Measurements from ENCODE around the gene SLC4A8. TPM values are rescaled to one million over a fixed set of nuclear protein-coding genes. Genes with fewer than 3 reads are reported as not detected.

The SLC4A8 gene
- total RNA-seq, 1 experiment from 2014 or later = 3.0 TPM

- POLR2A ChIA-PET (ENCODE audit: unreplicated experiment) = interaction anchor here (0.6 kb wide), 1 partner anchor 157 kb away, joined by 3 read pairs; the partner anchor contains the start of gene DAZAP2
- no peak for TF ChIP-seq EZH2 (IDR thresholded peaks at IDR 0.05; ENCODE audit: low read depth)
- TF ChIP-seq, protein P1, sequence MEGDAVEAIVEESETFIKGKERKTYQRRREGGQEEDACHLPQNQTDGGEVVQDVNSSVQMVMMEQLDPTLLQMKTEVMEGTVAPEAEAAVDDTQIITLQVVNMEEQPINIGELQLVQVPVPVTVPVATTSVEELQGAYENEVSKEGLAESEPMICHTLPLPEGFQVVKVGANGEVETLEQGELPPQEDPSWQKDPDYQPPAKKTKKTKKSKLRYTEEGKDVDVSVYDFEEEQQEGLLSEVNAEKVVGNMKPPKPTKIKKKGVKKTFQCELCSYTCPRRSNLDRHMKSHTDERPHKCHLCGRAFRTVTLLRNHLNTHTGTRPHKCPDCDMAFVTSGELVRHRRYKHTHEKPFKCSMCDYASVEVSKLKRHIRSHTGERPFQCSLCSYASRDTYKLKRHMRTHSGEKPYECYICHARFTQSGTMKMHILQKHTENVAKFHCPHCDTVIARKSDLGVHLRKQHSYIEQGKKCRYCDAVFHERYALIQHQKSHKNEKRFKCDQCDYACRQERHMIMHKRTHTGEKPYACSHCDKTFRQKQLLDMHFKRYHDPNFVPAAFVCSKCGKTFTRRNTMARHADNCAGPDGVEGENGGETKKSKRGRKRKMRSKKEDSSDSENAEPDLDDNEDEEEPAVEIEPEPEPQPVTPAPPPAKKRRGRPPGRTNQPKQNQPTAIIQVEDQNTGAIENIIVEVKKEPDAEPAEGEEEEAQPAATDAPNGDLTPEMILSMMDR (conservative IDR thresholded peaks at IDR 0.05) = no peak
- no peak overlapping the region for H3K4me2 ChIP-seq
Measured at GRCh38 chr12:51395283-51396230, 29.1 kb upstream of the SLC4A8 start.

DNA sequence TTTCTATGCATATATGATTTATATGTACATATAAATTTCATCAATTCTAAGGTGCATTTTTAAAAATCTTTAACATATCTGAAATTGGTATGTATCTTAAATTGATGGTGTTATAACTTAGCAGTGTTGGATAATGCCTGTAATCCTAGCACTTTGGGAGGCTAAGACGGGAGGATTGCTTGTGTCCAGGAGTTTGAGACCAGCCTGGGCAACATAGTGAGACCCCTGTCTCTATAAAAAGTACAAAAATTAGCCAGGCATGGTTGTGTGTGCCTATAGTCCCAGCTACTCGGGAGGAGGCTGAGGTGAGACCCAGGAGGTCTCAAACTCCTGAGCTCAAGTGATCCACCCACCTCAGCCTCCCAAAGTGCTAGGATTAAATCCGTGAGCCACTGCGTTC lies 27.0 kb upstream of the SLC4A8 start:
- BruUV-seq (replicated peaks) = no TSS peak

More at GRCh38 chr12:51395283-51396230, 29.1 kb upstream of the SLC4A8 start:
- CTCF ChIA-PET = no interaction called here
- intact Hi-C loops (cut with micrococcal nuclease; ENCODE audit: unreplicated experiment) = no loop called here
- no TSS peak for BruUV-seq (replicated peaks)
- no peak for DNase-seq
- H3K4me3 ChIP-seq = no peak overlapping the region
- H3K79me2 ChIP-seq (ENCODE audit: low read depth) = peaks cover 16% of the 10 kb centered on the region
- H2AFZ ChIP-seq = no peak overlapping the region
- H3K27me3 ChIP-seq (ENCODE audit: insufficient read depth, low read depth) = no peaks in the 10 kb centered on the region
- no peaks in the 10 kb centered on the region for H3K9me2 ChIP-seq (ENCODE audit: insufficient read depth)
- peaks cover 19% of the 10 kb centered on the region for H3K4me1 ChIP-seq (replicated peaks; ENCODE audit: insufficient read depth)
- no peaks in the 10 kb centered on the region for H3K36me3 ChIP-seq (ENCODE audit: low read depth)
- no peaks in the 10 kb centered on the region for H3K9me3 ChIP-seq (ENCODE audit: insufficient read depth, low read depth)
- no peak overlapping the region for H3K27ac ChIP-seq
- peaks cover 4% of the 10 kb centered on the region; the same call in 1 of the 2 replicates for H3F3A ChIP-seq (ENCODE audit: insufficient read depth, low read depth)
- H4K20me1 ChIP-seq (ENCODE audit: insufficient read depth) = no peaks in the 10 kb centered on the region; the same call in 1 of the 2 replicates

GRCh38 chr12:51399891-51400290 lies 24.7 kb upstream of the SLC4A8 start:
- CTCF ChIA-PET = no interaction called here
- POLR2A ChIA-PET (ENCODE audit: unreplicated experiment) = no interaction called here
- H3K4me2 ChIP-seq = no peak overlapping the region

More for the DNA sequence above, 27.0 kb upstream of the SLC4A8 start:
- no peak for DNase-seq
- H3F3A ChIP-seq (ENCODE audit: insufficient read depth, low read depth) = no peaks in the 10 kb centered on the region
- POLR2A ChIA-PET (ENCODE audit: unreplicated experiment) = no interaction called here
- intact Hi-C loops (cut with micrococcal nuclease; ENCODE audit: unreplicated experiment) = no loop called here
- no peaks in the 10 kb centered on the region for H3K27me3 ChIP-seq (ENCODE audit: insufficient read depth, low read depth)
- H3K4me1 ChIP-seq (replicated peaks; ENCODE audit: insufficient read depth) = peaks cover 16% of the 10 kb centered on the region
- 0 out of 2 replicates have a peak, but pooled peaks cover 6% of the 10 kb centered on the region for H3K79me2 ChIP-seq (ENCODE audit: low read depth)
- no peak overlapping the region for H3K27ac ChIP-seq
- TF ChIP-seq, protein P1 (conservative IDR thresholded peaks at IDR 0.05) = no peak
- TF ChIP-seq EZH2 (IDR thresholded peaks at IDR 0.05; ENCODE audit: low read depth) = no peak
- H3K36me3 ChIP-seq (ENCODE audit: low read depth) = no peaks in the 10 kb centered on the region
- no peak overlapping the region for H3K4me2 ChIP-seq
- no peaks in the 10 kb centered on the region; the same call in 1 of the 2 replicates for H4K20me1 ChIP-seq (ENCODE audit: insufficient read depth)
- CTCF ChIA-PET = no interaction called here
- no peak overlapping the region for H2AFZ ChIP-seq
- no peaks in the 10 kb centered on the region for H3K9me3 ChIP-seq (ENCODE audit: insufficient read depth, low read depth)
- no peaks in the 10 kb centered on the region for H3K9me2 ChIP-seq (ENCODE audit: insufficient read depth)
- H3K4me3 ChIP-seq = no peak overlapping the region

More at GRCh38 chr12:51399891-51400290, 24.7 kb upstream of the SLC4A8 start:
- Histone ChIP-seq H3K9me3 (ENCODE audit: insufficient read depth, low read depth) (no peaks in the 10 kb centered on the region), H4K20me1 (ENCODE audit: insufficient read depth) (no peaks in the 10 kb centered on the region; the same call in 1 of the 2 replicates), H3K79me2 (ENCODE audit: low read depth) (no peaks in the 10 kb centered on the region), H3K27me3 (ENCODE audit: insufficient read depth, low read depth) (no peaks in the 10 kb centered on the region), H2AFZ (no peak overlapping the region), H3F3A (ENCODE audit: insufficient read depth, low read depth) (no peaks in the 10 kb centered on the region), H3K36me3 (ENCODE audit: low read depth) (no peaks in the 10 kb centered on the region), H3K9me2 (ENCODE audit: insufficient read depth) (no peaks in the 10 kb centered on the region), H3K4me1 (replicated peaks; ENCODE audit: insufficient read depth) (no peaks in the 10 kb centered on the region; the same call in 1 of the 2 replicates), H3K4me3 (no peak overlapping the region), H3K27ac (no peak overlapping the region)
- intact Hi-C loops (cut with micrococcal nuclease; ENCODE audit: unreplicated experiment) = no loop called here
- BruUV-seq (replicated peaks) = no TSS peak
- TF ChIP-seq EZH2 (IDR thresholded peaks at IDR 0.05; ENCODE audit: low read depth) = no peak
- TF ChIP-seq, protein P1 (conservative IDR thresholded peaks at IDR 0.05) = no peak
- DNase-seq = no peak
